Adrenal gland (tissue), 12 donors: ENCODE results near the gene ARL5C. TPM values are rescaled to one million over a fixed set of nuclear protein-coding genes. Genes with fewer than 3 reads are reported as not detected.
A peak's percentile ranks its signal among the peaks of the same experiment; 100 is the strongest.

ENCODE experiments used
- DNase-seq, 7 donors: peaks; one replicate each; pipeline ENCODE4 v3.0.0-alpha.2; 2019 to 2020
- H3K27ac ChIP-seq, 5 donors: fragments of 200-600 bp; sonication (generic) in 4 of 5; 1 replicate in 3 of 5; 2 replicates in 2 of 5; pipeline versions ENCODE4 v1.5.1 to v1.8.0; 2016 to 2020; ENCODE audit warnings: mild to moderate bottlenecking in 1 of 5
- H3K27me3 ChIP-seq: fragments of 200-600 bp; 2 replicates; pipeline ENCODE4 v1.8.0; 2021
- H3K36me3 ChIP-seq, 2 donors: fragments of 200-600 bp; replicated peaks in 1 of 2; 1 replicate in 1 of 2; 2 replicates in 1 of 2; pipeline versions ENCODE4 v1.5.1 to v1.8.0; 2018 to 2022
- H3K4me1 ChIP-seq, 2 donors: fragments of 200-600 bp; replicated peaks in 1 of 2; 1 replicate in 1 of 2; 2 replicates in 1 of 2; pipeline versions ENCODE4 v1.5.1 to v1.8.0; 2018 to 2021
- H3K4me3 ChIP-seq, 4 donors: fragments of 200-600 bp; sonication (generic) in 3 of 4; one replicate each; pipeline ENCODE4 v1.5.1; 2016 to 2018
- H3K9me3 ChIP-seq, 3 donors: fragments of 200-600 bp; sonication (generic) in 1 of 3; replicated peaks in 1 of 3; 1 replicate in 2 of 3; 2 replicates in 1 of 3; pipeline versions ENCODE4 v1.5.1 to v1.8.0; 2016 to 2021
- CTCF ChIP-seq, 6 experiments: fragments of 450-650 bp in 4 of 6; fragments of 200-600 bp in 2 of 6; sonication (generic) in 1 of 6; IDR thresholded peaks; 1 replicate in 5 of 6; 2 replicates in 1 of 6; pipeline versions ENCODE4 v1.5.1 to v1.8.0; 2016 to 2021; ENCODE audit warnings: antibody characterized with exemption in 6 of 6, mild to moderate bottlenecking in 2 of 6, moderate library complexity in 1 of 6
- POLR2A ChIP-seq, 2 donors: fragments of 450-650 bp; IDR thresholded peaks; one replicate each; pipeline ENCODE4 v1.6.1; 2017; ENCODE audit warnings: antibody characterized with exemption in 2 of 2, mild to moderate bottlenecking in 2 of 2, moderate library complexity in 1 of 2
- WGBS, 4 donors: extraction: QIAGEN DNeasy Blood & Tissue Kit in 2 of 4; methylation state at CpG; one replicate each; pipeline versions ENCODE4 v1.1.5 to v1.1.7; 2013 to 2017; 5-methylcytosine and 5-hydroxymethylcytosine counted together
- intact Hi-C, 2 donors: fragments of 100-400 bp; cut with DNase I; formaldehyde crosslinking; loops; one replicate each; pipeline versions ENCODE4 v1.14.1 to v1.15.0; 2022 to 2023
- polyA plus RNA-seq, 3 donors: library from polyadenylated mRNA; stranded (reverse); fragments of 200-250 nt in 2 of 3; fragments of 350-450 nt in 1 of 3; fragmentation: Illumina TruSeq in 1 of 3; extraction: RNeasy Lipid Tissue Mini Kit (QIAGEN cat#74804) in 1 of 3; gene quantifications; one replicate each; pipeline ENCODE4 v1.2.3, GENCODE V29; 2013 to 2014
- total RNA-seq, 9 donors: library from RNA; depleted of rRNA in 4 of 9; stranded (reverse); fragments of >200 nt in 4 of 9; fragments of 120-200 nt in 1 of 9; fragmentation: NEBNext Ultra II Directional in 1 of 9; extraction: Animal tissue kit (Norgen Biotek cat#: 25700) in 1 of 9; gene quantifications; one replicate each; pipeline versions ENCODE4 v1.1.0 to v1.2.4, GENCODE V29; 2013 to 2023
- donor health status: healthy with polysubstance abuse.
- donor health status: Bipolar disorder and iron deficiency.
- donor health status: DM: yes; HTN: yes; CAD: no.
- donor health status: DM: no; HTN: no; CAD: no.
- donor health status: DM: no; HTN: no; CAD: no.
- donor health status: DM: yes; HTN: yes; CAD: no.

The ARL5C gene
- total and polyA plus RNA-seq, 12 donors: not detected

DNA sequence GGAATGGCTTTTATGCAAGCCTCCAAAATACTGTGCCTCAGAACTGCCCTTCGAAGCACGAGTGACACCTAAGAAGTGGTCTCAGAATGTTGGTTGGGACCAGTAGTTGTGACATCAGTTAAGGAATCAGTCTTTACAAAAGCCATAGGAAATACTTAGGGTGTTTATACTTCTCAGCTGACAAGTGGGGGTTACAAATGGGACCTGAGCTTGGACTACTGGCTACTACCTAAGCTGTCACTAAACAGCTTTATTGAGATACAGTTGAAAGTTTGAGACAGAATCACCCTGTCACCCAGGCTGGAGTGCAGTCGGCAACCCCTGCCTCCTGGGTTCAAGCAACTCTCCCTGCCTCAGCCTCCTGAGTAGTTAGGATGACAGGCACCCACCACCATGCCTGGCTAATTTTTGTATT lies 39.2 kb upstream of the ARL5C start:
- Histone ChIP-seq H3K36me3 (peaks cover 0 to 42% of the 10 kb centered on the region in 2 donors), H3K4me3 (no peak overlapping the region), H3K9me3 (no peaks in the 10 kb centered on the region), H3K27ac (no peak overlapping the region), H3K27me3 (no peaks in the 10 kb centered on the region), H3K4me1 (peaks cover 20 to 36% of the 10 kb centered on the region in 2 donors)
- TF ChIP-seq POLR2A (IDR thresholded peaks at IDR 0.05): no peak
- no peak for TF ChIP-seq CTCF (IDR thresholded peaks at IDR 0.05)
- intact Hi-C loops: loop anchor here (5.0 kb wide), 1 partner anchor 37 kb away; no protein-coding TSS in a partner anchor
- no peak for DNase-seq
- WGBS, 4 donors: 74 to 86% (median 83%) methylated on average over 3 of the region's 3 CpGs

GRCh38 chr17:39204245-39204644 lies 38.3 kb upstream of the ARL5C start:
- DNase-seq: no peak
- TF ChIP-seq CTCF (IDR thresholded peaks at IDR 0.05) (no peak), POLR2A (IDR thresholded peaks at IDR 0.05) (no peak)
- Histone ChIP-seq H3K27me3 (no peaks in the 10 kb centered on the region), H3K27ac (no peak overlapping the region), H3K36me3 (peaks cover 0 to 42% of the 10 kb centered on the region in 2 donors), H3K4me1 (peaks cover 16 to 32% of the 10 kb centered on the region in 2 donors), H3K4me3 (no peak overlapping the region), H3K9me3 (no peaks in the 10 kb centered on the region)
- WGBS, 4 donors: 80 to 85% (median 84%) methylated on average over 8 of the region's 8 CpGs
- intact Hi-C loops: no loop called here

- H3K9me3 ChIP-seq: no peaks in the 10 kb centered on the region
- peaks cover 27 to 37% of the 10 kb centered on the region in 2 donors for H3K4me1 ChIP-seq
- peak overlapping the region in 4 of 5 donors; percentile 93 to 97 (median 96) for H3K27ac ChIP-seq
- peak overlapping the region; percentile 39 to 98 (median 78) for H3K4me3 ChIP-seq
- peaks cover 0 to 42% of the 10 kb centered on the region in 2 donors for H3K36me3 ChIP-seq
- intact Hi-C loops: no loop called here
- peak in 1 of 7 donors; percentile 15 for DNase-seq
- H3K27me3 ChIP-seq: no peaks in the 10 kb centered on the region
- TF ChIP-seq POLR2A (IDR thresholded peaks at IDR 0.05) (no peak), CTCF (IDR thresholded peaks at IDR 0.05) (no peak)
- WGBS, 4 donors: 25 to 37% (median 29%) methylated on average over 11 of the region's 11 CpGs
These were observed 35.1 kb upstream of the ARL5C start for GRCh38 chr17:39200957-39201510.

GRCh38 chr17:39200070-39200879 lies 34.3 kb upstream of the ARL5C start, which contains the start of gene RPL19:
Gene RPL19 (plus strand): TSS chr17:39200283. CDS start chr17:39200345, 62 bp downstream.
- intact Hi-C loops: no loop called here
- peaks cover 0 to 42% of the 10 kb centered on the region in 2 donors for H3K36me3 ChIP-seq
- peak; percentile 74 to 87 (median 78) for DNase-seq

More at GRCh38 chr17:39200070-39200879, 34.3 kb upstream of the ARL5C start, which contains the start of gene RPL19:
- Histone ChIP-seq H3K27me3 (no peaks in the 10 kb centered on the region), H3K9me3 (no peaks in the 10 kb centered on the region), H3K27ac (peak within 1 kb of the TSS; percentile 93 to 97 (median 95)), H3K4me3 (peak within 1 kb of the TSS; percentile 39 to 98 (median 78)), H3K4me1 (peaks cover 27 to 37% of the 10 kb centered on the region in 2 donors)
- TF ChIP-seq POLR2A (IDR thresholded peaks at IDR 0.05) (peak; percentile 56 to 57), CTCF (IDR thresholded peaks at IDR 0.05) (peak in 1 of 6 experiments; percentile 23)
- 0 to 1% (median 0%) methylated on average over 24 to 52 of the region's 52 CpGs for WGBS, 4 donors
